SK-N-SH (cell line): ENCODE data around the gene SLC13A1. TPM values are rescaled to one million over a fixed set of nuclear protein-coding genes. Genes with fewer than 3 reads are reported as not detected.

Source experiments
- CTCF ChIA-PET: fragments of 300-600, 350-600 bp; formaldehyde crosslinking; extraction: SDS; loops from one replicate; lab custom pipeline; 2021; lab: Yijun Ruan, JAX
- POLR2A ChIA-PET: fragments of 350-600 bp; sonication (Branson Sonifier 250); formaldehyde crosslinking; extraction: SDS; loops from one replicate; lab custom pipeline; 2020; ENCODE audit warnings: antibody characterized with exemption, inconsistent platforms; lab: Yijun Ruan, JAX
- DNase-seq: peaks from one replicate; pipeline ENCODE4 v3.0.0; 2012
- H2AFZ ChIP-seq: fragments of 200-600 bp; sonication (generic); 2 replicates; pipeline ENCODE4 v1.8.1; 2016; ENCODE audit warnings: antibody characterized with exemption, mild to moderate bottlenecking, low read depth
- H3F3A ChIP-seq: fragments of 200-600 bp; sonication (generic); replicated peaks from 2 replicates; pipeline ENCODE3; 2016; ENCODE audit warnings: antibody characterized with exemption, mild to moderate bottlenecking; ENCODE audit not compliant: insufficient read depth
- H3K27ac ChIP-seq, 2 experiments: fragments of 200-500 bp in 1 of 2; fragments of 200-600 bp in 1 of 2; sonication (Bioruptor generic) in 1 of 2; sonication (generic), shearing (Covaris generic) in 1 of 2; 2 replicates each; pipeline versions ENCODE4 v1.5.1 to v1.6.1; 2014 to 2016; ENCODE audit warnings: low read depth in 2 of 2, inconsistent platforms in 1 of 2, low read length in 1 of 2, mild to moderate bottlenecking in 1 of 2, mixed read lengths in 1 of 2
- H3K27me3 ChIP-seq: fragments of 200-600 bp; sonication (generic), shearing (Covaris generic); 2 replicates; pipeline ENCODE4 v1.6.1; 2016; ENCODE audit warnings: mixed run types; ENCODE audit not compliant: insufficient read depth
- H3K36me3 ChIP-seq, 2 experiments: fragments of 200-500 bp in 1 of 2; fragments of 200-600 bp in 1 of 2; sonication (Bioruptor generic) in 1 of 2; sonication (generic) in 1 of 2; replicated peaks in 1 of 2; 2 replicates each; pipeline versions ENCODE3 to v1.5.1; 2014 to 2016; ENCODE audit warnings: low read length in 1 of 2, mild to moderate bottlenecking in 1 of 2; ENCODE audit not compliant: insufficient read depth in 2 of 2, control insufficient read depth in 1 of 2
- H3K4me1 ChIP-seq, 2 experiments: fragments of 200-500 bp in 1 of 2; fragments of 200-600 bp in 1 of 2; sonication (Bioruptor generic) in 1 of 2; sonication (generic), shearing (Covaris generic) in 1 of 2; 2 replicates each; pipeline versions ENCODE4 v1.5.1 to v1.6.1; 2014 to 2016; ENCODE audit warnings: low read depth in 1 of 2, low read length in 1 of 2, mixed run types in 1 of 2; ENCODE audit not compliant: insufficient read depth in 2 of 2, control insufficient read depth in 1 of 2
- H3K4me2 ChIP-seq: fragments of 200-600 bp; sonication (generic), shearing (Covaris generic); 2 replicates; pipeline ENCODE4 v1.6.1; 2017; ENCODE audit warnings: mixed run types
- H3K4me3 ChIP-seq, 2 experiments: fragments of 200-500 bp in 1 of 2; fragments of 200-600 bp in 1 of 2; sonication (Bioruptor generic) in 1 of 2; sonication (generic), shearing (Covaris generic) in 1 of 2; 2 replicates each; pipeline versions ENCODE4 v1.5.1 to v1.8.1; 2014 to 2016; ENCODE audit warnings: low read depth in 2 of 2, inconsistent platforms in 1 of 2, low read length in 1 of 2, mild to moderate bottlenecking in 1 of 2, mixed read lengths in 1 of 2, moderate library complexity in 1 of 2
- H3K79me2 ChIP-seq: fragments of 200-600 bp; sonication (generic); 2 replicates; pipeline ENCODE4 v1.8.1; 2017; ENCODE audit warnings: mild to moderate bottlenecking; ENCODE audit not compliant: insufficient read depth
- H3K9ac ChIP-seq: fragments of 200-600 bp; sonication (generic); 2 replicates; pipeline ENCODE4 v1.6.1; 2017; ENCODE audit warnings: mixed run types
- H3K9me2 ChIP-seq: fragments of 200-600 bp; sonication (generic); 2 replicates; pipeline ENCODE4 v1.6.1; 2017; ENCODE audit warnings: mixed run types
- H3K9me3 ChIP-seq: fragments of 200-600 bp; sonication (generic); 2 replicates; pipeline ENCODE4 v1.6.1; 2017; ENCODE audit warnings: mixed run types, mild to moderate bottlenecking, moderate library complexity
- H4K20me1 ChIP-seq: fragments of 200-600 bp; sonication (generic); 2 replicates; pipeline ENCODE4 v1.6.1; 2017; ENCODE audit warnings: mild to moderate bottlenecking, mixed run types; ENCODE audit not compliant: insufficient read depth
- GATA2 ChIP-seq: sonication (generic); formaldehyde crosslinking; IDR thresholded peaks from 2 replicates; pipeline ENCODE4 v1.5.0; 2020; ENCODE audit warnings: mild to moderate bottlenecking, missing genetic modification reagents
- RAD21 ChIP-seq: IDR thresholded peaks from 2 replicates; pipeline ENCODE4 v1.6.1; 2012; ENCODE audit warnings: mild to moderate bottlenecking, low read length
- RCOR1 ChIP-seq: fragments of 150-350 bp; IDR thresholded peaks from 2 replicates; pipeline ENCODE4 v1.6.1; 2017; ENCODE audit warnings: antibody characterized with exemption, low read length
- REST ChIP-seq: IDR thresholded peaks from 2 replicates; pipeline ENCODE4 v1.6.1; 2012; ENCODE audit warnings: mild to moderate bottlenecking, low read depth, low read length, moderate library complexity
- TAF1 ChIP-seq: IDR thresholded peaks from 2 replicates; pipeline ENCODE4 v1.6.1; 2012; ENCODE audit warnings: low read depth, mild to moderate bottlenecking, low read length, moderate library complexity, borderline replicate concordance
- TEAD4 ChIP-seq: IDR thresholded peaks from 2 replicates; pipeline ENCODE4 v1.4.0; 2012; ENCODE audit warnings: mild to moderate bottlenecking, borderline replicate concordance; ENCODE audit not compliant: insufficient read depth
- USF2 ChIP-seq: fragments of 150-350 bp; IDR thresholded peaks from 2 replicates; pipeline ENCODE4 v1.6.1; 2017; ENCODE audit warnings: antibody characterized with exemption, low read length, low read depth, borderline replicate concordance
- YY1 ChIP-seq: IDR thresholded peaks from 2 replicates; pipeline ENCODE4 v1.4.0; 2012; ENCODE audit warnings: low read depth, mild to moderate bottlenecking
- WGBS: methylation state at CpG from one replicate; pipeline ENCODE4 v1.1.6; 2017; ENCODE audit warnings: low lambda C conversion rate; 5-methylcytosine and 5-hydroxymethylcytosine counted together
- polyA plus RNA-seq, 3 experiments: library from polyadenylated mRNA; depleted of rRNA; stranded (reverse); fragments of >200 nt; gene quantifications; 2 replicates each; pipeline ENCODE4 v1.2.3, GENCODE V29; 2012

The SLC13A1 gene
- polyA plus RNA-seq, 1 of the 3 experiments (the other 2 are of a cell fraction) = not detected

- Histone ChIP-seq H3K36me3 (no peaks in the 10 kb centered on the region), H3K9me2 (no peaks in the 10 kb centered on the region), H3F3A (no peaks in the 10 kb centered on the region), H4K20me1 (no peaks in the 10 kb centered on the region), H3K27ac (no peak overlapping the region), H3K4me3 (no peak overlapping the region), H2AFZ (no peak overlapping the region), H3K4me2 (no peak overlapping the region), H3K27me3 (no peaks in the 10 kb centered on the region), H3K4me1 (no peaks in the 10 kb centered on the region; a peak in 1 of 4 replicates), H3K9me3 (no peaks in the 10 kb centered on the region), H3K9ac (no peak overlapping the region), H3K79me2 (no peaks in the 10 kb centered on the region)
- 12% methylated on average over 3 of the region's 3 CpGs for WGBS
- no peak for DNase-seq
- POLR2A ChIA-PET = no interaction called here
- CTCF ChIA-PET = interaction anchor here (0.9 to 1.3 kb wide), 2 partner anchors 24 to 165 kb away, joined by 3 to 5 read pairs; no protein-coding TSS in a partner anchor
- TF ChIP-seq YY1 (no peak), TAF1 (no peak), REST (no peak), RAD21 (no peak), GATA2 (no peak), USF2 (no peak), RCOR1 (no peak)
These were observed 2.1 kb upstream of the SLC13A1 start for GRCh38 chr7:123201901-123202300.

- Histone ChIP-seq H3F3A (no peaks in the 10 kb centered on the region), H3K9ac (no peak overlapping the region), H2AFZ (no peak overlapping the region), H3K36me3 (no peaks in the 10 kb centered on the region), H3K27me3 (no peaks in the 10 kb centered on the region), H3K4me3 (no peak overlapping the region), H3K4me1 (no peaks in the 10 kb centered on the region; a peak in 1 of 4 replicates), H3K4me2 (no peak overlapping the region), H3K79me2 (no peaks in the 10 kb centered on the region), H3K9me3 (no peaks in the 10 kb centered on the region), H4K20me1 (no peaks in the 10 kb centered on the region), H3K9me2 (no peaks in the 10 kb centered on the region), H3K27ac (no peak overlapping the region)
- DNase-seq = no peak
- 8% methylated on average over 2 of the region's 2 CpGs for WGBS
- POLR2A ChIA-PET = no interaction called here
- no peak for TF ChIP-seq TEAD4
- CTCF ChIA-PET = interaction anchor here (0.9 to 1.4 kb wide), 4 partner anchors 10 to 169 kb away, joined by 3 to 4 read pairs (median 3); no protein-coding TSS in a partner anchor
These were observed 809 bp downstream of the SLC13A1 start for GRCh38 chr7:123198668-123199652.
